GM12878 (cell line): ENCODE data around the gene KIF17. TPM values are rescaled to one million over a fixed set of nuclear protein-coding genes. Genes with fewer than 3 reads are reported as not detected.

ENCODE experiments used
- ATAC-seq: fragments of 200-7000 bp; cut with Tn5 transposase; 3 replicates; pipeline ENCODE4 v1.9.1; 2020; ENCODE audit warnings: mild to moderate bottlenecking, moderate library complexity
- BruUV-seq: library from RNA; stranded (reverse); fragments of 400-500 nt; replicated peaks from 2 replicates; lab custom pipeline; 2021; lab: Mats Ljungman, UMichigan
- CTCF ChIA-PET: fragments of 300-600 bp; sonication (Branson Sonifier 250); formaldehyde crosslinking; extraction: SDS; loops from one replicate; lab custom pipeline; 2021; ENCODE audit warnings: inconsistent platforms; lab: Yijun Ruan, JAX
- POLR2A ChIA-PET: fragments of 350-600 bp; formaldehyde crosslinking; extraction: SDS; loops from one replicate; lab custom pipeline; 2021; ENCODE audit warnings: inconsistent platforms; lab: Charles Lee
- RAD21 ChIA-PET: fragments of 300-600 bp; sonication (Branson Sonifier 250); formaldehyde crosslinking; loops from one replicate; lab custom pipeline; 2023; ENCODE audit warnings: antibody characterized with exemption; ENCODE audit not compliant: unreplicated experiment; lab: Charles Lee
- SMC1A ChIA-PET: fragments of 300-600 bp; sonication (Branson Sonifier 250); formaldehyde crosslinking; loops from one replicate; lab custom pipeline; 2023; ENCODE audit not compliant: unreplicated experiment, uncharacterized antibody; lab: Charles Lee
- DNase-seq: peaks from one replicate; pipeline ENCODE4 v3.0.0-alpha.2; 2011; ENCODE audit warnings: low read depth, low spot score
- FAIRE-seq: peaks from 3 replicates; lab custom pipeline; 2011; peaks lifted over from hg19 to GRCh38; lab: Jason Lieb, UNC
- H2AFZ ChIP-seq: 2 replicates; pipeline ENCODE4 v1.6.0; 2011; ENCODE audit warnings: low read depth, low read length, control low read depth; ENCODE audit not compliant: control insufficient read depth
- H3K27ac ChIP-seq: 2 replicates; pipeline ENCODE4 v1.5.1; 2011; ENCODE audit warnings: control low read depth; ENCODE audit not compliant: control insufficient read depth, insufficient read depth
- H3K27me3 ChIP-seq, 2 experiments: replicated peaks in 1 of 2; 2 replicates each; pipeline versions ENCODE4 v1.6.0 to v1.6.1; 2011; ENCODE audit warnings: low read length in 1 of 2; ENCODE audit not compliant: control insufficient read depth in 2 of 2, insufficient read depth in 2 of 2
- H3K36me3 ChIP-seq, 2 experiments: 2 replicates each; pipeline ENCODE4 v1.5.1; 2011; ENCODE audit warnings: low read length in 1 of 2; ENCODE audit not compliant: control insufficient read depth in 2 of 2, insufficient read depth in 2 of 2
- H3K4me1 ChIP-seq: 2 replicates; pipeline ENCODE4 v1.6.1; 2011; ENCODE audit warnings: mild to moderate bottlenecking, low read length, moderate library complexity, mixed read lengths; ENCODE audit not compliant: control insufficient read depth, insufficient read depth
- H3K4me2 ChIP-seq: 2 replicates; pipeline ENCODE4 v1.6.0; 2011; ENCODE audit warnings: control low read depth; ENCODE audit not compliant: control insufficient read depth, insufficient read depth
- H3K4me3 ChIP-seq: fragments of 200-600 bp; sonication (generic); 2 replicates; pipeline ENCODE4 v1.5.1; 2016
- H3K79me2 ChIP-seq: 2 replicates; pipeline ENCODE4 v1.6.0; 2011; ENCODE audit warnings: low read length; ENCODE audit not compliant: control insufficient read depth, insufficient read depth
- H3K9ac ChIP-seq: 2 replicates; pipeline ENCODE4 v1.8.0; 2011; ENCODE audit warnings: low read length, control low read depth, mixed read lengths; ENCODE audit not compliant: control insufficient read depth, insufficient read depth
- H3K9me3 ChIP-seq: replicated peaks from 3 replicates; pipeline ENCODE4 v1.5.1; 2011; ENCODE audit warnings: mild to moderate bottlenecking, low read length; ENCODE audit not compliant: control insufficient read depth, insufficient read depth
- H4K20me1 ChIP-seq: 2 replicates; pipeline ENCODE4 v1.6.0; 2011; ENCODE audit not compliant: control insufficient read depth, insufficient read depth
- CBX5 ChIP-seq: sonication (generic); IDR thresholded peaks from 2 replicates; pipeline ENCODE4 v1.6.1; 2016; ENCODE audit warnings: low read depth, moderate library complexity, mild to moderate bottlenecking, inconsistent platforms
- DPF2 ChIP-seq: fragments of 450-650 bp; IDR thresholded peaks from 2 replicates; pipeline ENCODE4 v1.6.1; 2017; ENCODE audit warnings: mild to moderate bottlenecking
- ESRRA ChIP-seq: IDR thresholded peaks from 2 replicates; pipeline ENCODE4 v1.6.1; 2012; ENCODE audit warnings: mild to moderate bottlenecking, low read length, improper control_type of control experiment
- EZH2 ChIP-seq: IDR thresholded peaks from 2 replicates; pipeline ENCODE4 v1.6.1; 2012; ENCODE audit warnings: low read depth, mild to moderate bottlenecking, control low read depth, inconsistent platforms, low read length, borderline replicate concordance; ENCODE audit not compliant: control insufficient read depth
- IRF4 ChIP-seq: IDR thresholded peaks from 2 replicates; pipeline ENCODE4 v1.6.1; 2011; ENCODE audit warnings: low read depth, low read length
- NR2C1 ChIP-seq: fragments of 450-650 bp; IDR thresholded peaks from 2 replicates; pipeline ENCODE4 v1.6.1; 2017; ENCODE audit warnings: antibody characterized with exemption, mild to moderate bottlenecking, moderate library complexity
- SMC3 ChIP-seq: IDR thresholded peaks from 2 replicates; pipeline ENCODE4 v1.6.1; 2011; ENCODE audit warnings: low read length, improper control_type of control experiment, borderline replicate concordance
- WGBS: methylation state at CpG from one replicate; pipeline ENCODE4 v1.1.6; 2016; ENCODE audit warnings: low lambda C conversion rate; ENCODE audit not compliant: insufficient replicate concordance, insufficient coverage; ENCODE audit errors: missing lambda C conversion rate; 5-methylcytosine and 5-hydroxymethylcytosine counted together
- in situ Hi-C: fragments of 300-500 bp; cut with MboI; formaldehyde crosslinking; loops from 9 replicates; pipeline ENCODE4 v1.14.3; 2018; ENCODE audit warnings: mixed read lengths
- intact Hi-C: fragments of 100-400 bp; cut with micrococcal nuclease; formaldehyde crosslinking; loops from one replicate; pipeline ENCODE4 v1.14.2; 2022; ENCODE audit not compliant: unreplicated experiment
- polyA plus RNA-seq, 11 experiments: library from polyadenylated mRNA; depleted of rRNA in 4 of 11; unstranded in 6 of 11; stranded (reverse) in 5 of 11; fragments of >200 nt; fragmentation: Nextera tagmentation in 4 of 11; fragmentation: Illumina TruSeq in 1 of 11; extraction: Ambion mirVana in 4 of 11; extraction: Trizol in 1 of 11; gene quantifications; 1 replicate in 1 of 11; 2 replicates in 10 of 11; pipeline versions ENCODE4 v1.2.1 to v1.2.3, GENCODE V29; 2011 to 2016; ENCODE audit warnings: inconsistent platforms in 2 of 11, missing spikeins in 2 of 11, low read depth in 1 of 11
- total RNA-seq, 4 experiments: library from RNA; depleted of rRNA in 3 of 4; stranded (reverse); fragments of >200 nt in 3 of 4; fragmentation: Illumina TruSeq in 1 of 4; extraction: Trizol in 1 of 4; gene quantifications; 2 replicates each; pipeline versions ENCODE4 v1.2.1 to v1.2.3, GENCODE V29; 2013 to 2021

The KIF17 gene
- total and polyA plus RNA-seq, 10 of the 15 experiments (the other 5 are each of a cell fraction or from before 2014, with no cell fraction given) = 0.01 to 0.10 (median 0.03) TPM; not detected in 7

DNA sequence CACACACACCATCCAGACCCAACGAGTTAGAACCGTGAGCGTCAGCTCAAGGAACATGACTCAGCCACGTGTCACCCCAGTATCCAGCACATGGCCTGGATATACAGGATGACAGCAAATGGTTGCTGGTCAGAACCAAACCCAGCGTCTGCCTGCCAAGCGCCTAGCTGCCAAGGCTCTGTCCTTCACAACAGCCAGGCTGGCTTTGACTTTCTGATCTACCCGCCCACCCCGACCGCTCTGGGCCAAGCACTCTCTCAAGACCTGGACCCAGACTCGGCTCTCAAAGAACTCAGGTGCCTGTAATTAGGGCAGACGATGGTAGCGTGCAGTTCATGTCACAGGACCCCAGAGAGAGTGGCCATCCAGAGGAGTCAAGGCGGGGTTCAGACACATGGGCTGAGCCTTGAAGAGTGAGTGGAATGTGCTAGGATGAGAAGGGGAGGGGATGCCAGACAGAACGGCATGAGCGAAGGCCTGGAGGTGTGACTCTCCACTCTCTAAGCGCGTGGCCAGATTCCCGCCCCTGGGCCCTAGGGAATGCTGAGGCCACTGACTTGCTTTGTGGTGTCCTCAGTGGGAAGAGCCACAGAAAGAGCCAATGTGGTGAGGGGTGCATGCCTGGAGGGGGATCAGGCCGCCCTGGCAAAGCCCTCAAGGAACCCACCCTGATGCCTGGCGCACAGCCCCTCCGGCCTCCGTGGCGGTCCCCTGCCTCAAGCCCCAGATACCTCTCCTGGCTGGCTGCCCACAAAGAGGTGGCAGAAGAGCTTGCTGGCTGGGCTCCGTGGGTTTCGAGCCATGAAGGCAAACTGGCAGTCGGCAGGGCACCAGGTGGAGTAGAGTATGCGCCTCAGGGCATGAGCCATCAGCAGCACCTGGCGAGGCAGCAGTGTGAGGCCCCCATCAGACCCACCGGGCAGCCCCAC, 7.6 kb upstream of the KIF17 start:
- H3K36me3 ChIP-seq = no peaks in the 10 kb centered on the region
- no TSS peak for BruUV-seq
- ATAC-seq (no peak), DNase-seq (no peak), FAIRE-seq (no peak)
- TF ChIP-seq SMC3 = no peak
- no peak for TF ChIP-seq EZH2
- no peak for TF ChIP-seq CBX5
- TF ChIP-seq IRF4 = no peak
- no peak for TF ChIP-seq DPF2
- TF ChIP-seq NR2C1 = no peak
- no peak for TF ChIP-seq ESRRA
- H3K4me2 ChIP-seq = no peak overlapping the region
- H3K9ac ChIP-seq = no peak overlapping the region
- peaks cover under 1 to 2% of the 10 kb centered on the region in 2 experiments; a peak in 3 of 4 replicates for H3K27me3 ChIP-seq
- intact Hi-C loops (no loop called here), in situ Hi-C loops (no loop called here)
- RAD21 ChIA-PET = no interaction called here
- SMC1A ChIA-PET = no interaction called here
- no peaks in the 10 kb centered on the region for H3K79me2 ChIP-seq
- H3K27ac ChIP-seq = no peak overlapping the region
- no peak overlapping the region for H2AFZ ChIP-seq
- H3K9me3 ChIP-seq = no peaks in the 10 kb centered on the region
- no peaks in the 10 kb centered on the region for H3K4me1 ChIP-seq
- H4K20me1 ChIP-seq = no peaks in the 10 kb centered on the region
- no peak overlapping the region for H3K4me3 ChIP-seq
- CTCF ChIA-PET = no interaction called here
- POLR2A ChIA-PET = no interaction called here
- 54% methylated on average over 29 of the region's 29 CpGs for WGBS
